Measurements from ENCODE around the gene MEI4. TPM values are rescaled to one million over a fixed set of nuclear protein-coding genes. Genes with fewer than 3 reads are reported as not detected.

MEI4 gene
- total and polyA plus RNA-seq, 7 donors = not detected

- no peaks in the 10 kb centered on the region for H3K36me3 ChIP-seq
- no peak overlapping the region for H3K4me3 ChIP-seq
- H3K9me3 ChIP-seq = peaks cover 0 to 3% (median 0%) of the 10 kb centered on the region in 4 donors
- H3K27ac ChIP-seq = no peak overlapping the region
- H3K4me1 ChIP-seq = no peaks in the 10 kb centered on the region
- intact Hi-C loops (cut with DNase I) = no loop called here
- no peak for DNase-seq
- 94 to 96% methylated on average over 1 of the region's 1 CpG for WGBS, 2 donors
- TF ChIP-seq POLR2AphosphoS5 (IDR thresholded peaks at IDR 0.05) (no peak), POLR2A (IDR thresholded peaks at IDR 0.05) (no peak), EP300 (IDR thresholded peaks at IDR 0.05) (no peak), CTCF (IDR thresholded peaks at IDR 0.05) (no peak)
- H3K27me3 ChIP-seq = no peaks in the 10 kb centered on the region
Observed at GRCh38 chr6:77965449-77965848, 312.6 kb downstream of the MEI4 start.

- no peaks in the 10 kb centered on the region for H3K27me3 ChIP-seq
Observed at GRCh38 chr6:77972334-77972733, 319.5 kb downstream of the MEI4 start.

More at GRCh38 chr6:77972334-77972733, 319.5 kb downstream of the MEI4 start:
- Histone ChIP-seq H3K36me3 (no peaks in the 10 kb centered on the region), H3K9me3 (no peaks in the 10 kb centered on the region), H3K4me1 (no peaks in the 10 kb centered on the region), H3K4me3 (no peak overlapping the region), H3K27ac (no peak overlapping the region)
- TF ChIP-seq POLR2AphosphoS5 (IDR thresholded peaks at IDR 0.05) (no peak), CTCF (IDR thresholded peaks at IDR 0.05) (no peak), EP300 (IDR thresholded peaks at IDR 0.05) (no peak), POLR2A (IDR thresholded peaks at IDR 0.05) (no peak)
- intact Hi-C loops (cut with DNase I) = no loop called here
- DNase-seq = no peak

Other genes with a start within 250 kb of the MEI4 start
- gene HTR1B, start 189.5 kb upstream of the MEI4 start, total RNA-seq = under 1 TPM in 1 of 4 donors, not detected in 3; 0.68 TPM
- gene HTR1B, start 189.5 kb upstream of the MEI4 start, polyA plus RNA-seq = under 1 TPM in 1 of 3 donors, not detected in 2; 0.04 TPM